ENCODE measurements around the gene MGAT5.

The MGAT5 gene

DNA sequence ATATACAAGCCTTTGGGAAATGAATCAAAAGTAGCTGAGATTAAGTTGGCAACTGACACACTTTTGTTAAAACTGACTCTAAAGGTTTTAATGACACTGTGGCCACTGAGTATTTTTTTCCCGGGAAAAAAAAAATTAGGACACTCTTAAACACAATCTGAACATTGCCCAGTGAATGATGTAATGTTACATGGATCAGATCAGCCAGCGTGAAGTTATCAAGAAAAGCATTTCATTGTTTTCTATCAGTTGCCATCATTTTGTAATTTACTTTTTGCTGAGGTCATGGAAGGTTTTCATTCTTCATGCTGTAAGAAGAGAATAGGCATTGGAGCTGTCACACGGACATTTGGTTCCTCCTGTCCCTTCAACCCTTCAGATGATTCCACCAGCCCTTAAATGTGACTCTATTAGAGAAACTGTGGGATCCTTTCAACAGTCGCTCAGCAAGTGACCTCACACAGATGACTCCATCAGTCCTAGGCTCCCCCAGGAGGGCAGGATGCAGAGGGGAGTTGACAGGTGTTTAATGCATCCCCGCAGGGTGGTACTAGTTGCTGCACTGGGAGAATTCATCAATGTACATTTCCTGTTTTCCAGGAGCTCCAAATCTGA is 164.2 kb downstream of the MGAT5 start:
- TF ChIP-seq TSHZ2 (CRISPR knock-in tag; IDR thresholded peaks at IDR 0.05) (no peak), BACH2 (CRISPR knock-in tag; IDR thresholded peaks at IDR 0.05; ENCODE audit: borderline replicate concordance) (no peak), ZNF565 (CRISPR knock-in tag; conservative IDR thresholded peaks at IDR 0.05; ENCODE audit: low read depth) (no peak), SNAI2 (CRISPR knock-in tag; IDR thresholded peaks at IDR 0.05) (no peak), ZNF70 (CRISPR knock-in tag; IDR thresholded peaks at IDR 0.05) (no peak), ISL1 (CRISPR knock-in tag; IDR thresholded peaks at IDR 0.05) (no peak), ARNTL (CRISPR knock-in tag; IDR thresholded peaks at IDR 0.05; ENCODE audit: borderline replicate concordance, low read depth) (no peak), RARB (CRISPR knock-in tag; IDR thresholded peaks at IDR 0.05) (no peak), ZFP3 (CRISPR knock-in tag; IDR thresholded peaks at IDR 0.05) (no peak)
- no peak for ATAC-seq

DNA sequence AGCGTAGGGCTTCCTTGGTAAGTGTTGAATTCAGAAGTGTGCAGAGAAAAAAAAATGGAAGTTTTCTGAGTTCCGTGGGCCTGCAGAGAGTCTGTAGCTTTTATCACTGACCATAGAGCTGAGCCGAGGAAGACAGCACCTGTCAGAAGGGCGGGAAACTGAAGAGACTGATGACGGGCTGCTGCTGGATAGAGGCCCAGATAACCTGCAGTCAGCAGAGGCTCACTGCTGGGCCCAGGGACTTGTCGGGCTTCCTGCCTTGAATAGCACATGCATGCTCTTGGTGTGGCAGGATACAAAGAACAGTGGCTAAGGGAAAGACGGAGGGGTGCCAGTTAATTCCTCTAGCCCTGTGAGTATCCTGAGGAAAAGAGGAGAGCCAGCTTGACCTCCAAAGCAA is 166.4 kb downstream of the MGAT5 start:
- no peak for ATAC-seq

GRCh38 chr2:134420920-134421319 is 167.0 kb downstream of the MGAT5 start:
- TF ChIP-seq ARNTL (CRISPR knock-in tag; IDR thresholded peaks at IDR 0.05; ENCODE audit: borderline replicate concordance, low read depth) (no peak), RARB (CRISPR knock-in tag; IDR thresholded peaks at IDR 0.05) (no peak), CSDC2 (CRISPR knock-in tag; IDR thresholded peaks at IDR 0.05) (no peak), GLIS3 (CRISPR knock-in tag; IDR thresholded peaks at IDR 0.05) (no peak), ZNF8 (CRISPR knock-in tag; IDR thresholded peaks at IDR 0.05) (no peak), TOX (CRISPR knock-in tag; IDR thresholded peaks at IDR 0.05; ENCODE audit: borderline replicate concordance) (no peak), ZFP3 (CRISPR knock-in tag; IDR thresholded peaks at IDR 0.05) (no peak), ISL1 (CRISPR knock-in tag; IDR thresholded peaks at IDR 0.05) (no peak), ZNF70 (CRISPR knock-in tag; IDR thresholded peaks at IDR 0.05) (no peak), ZNF565 (CRISPR knock-in tag; conservative IDR thresholded peaks at IDR 0.05; ENCODE audit: low read depth) (no peak), ZFP30 (CRISPR knock-in tag; IDR thresholded peaks at IDR 0.05) (no peak), POU6F1 (CRISPR knock-in tag; IDR thresholded peaks at IDR 0.05; ENCODE audit: borderline replicate concordance, low read depth) (no peak), ESRRG (CRISPR knock-in tag; IDR thresholded peaks at IDR 0.05) (no peak)
- TF ChIP-seq, protein P1, sequence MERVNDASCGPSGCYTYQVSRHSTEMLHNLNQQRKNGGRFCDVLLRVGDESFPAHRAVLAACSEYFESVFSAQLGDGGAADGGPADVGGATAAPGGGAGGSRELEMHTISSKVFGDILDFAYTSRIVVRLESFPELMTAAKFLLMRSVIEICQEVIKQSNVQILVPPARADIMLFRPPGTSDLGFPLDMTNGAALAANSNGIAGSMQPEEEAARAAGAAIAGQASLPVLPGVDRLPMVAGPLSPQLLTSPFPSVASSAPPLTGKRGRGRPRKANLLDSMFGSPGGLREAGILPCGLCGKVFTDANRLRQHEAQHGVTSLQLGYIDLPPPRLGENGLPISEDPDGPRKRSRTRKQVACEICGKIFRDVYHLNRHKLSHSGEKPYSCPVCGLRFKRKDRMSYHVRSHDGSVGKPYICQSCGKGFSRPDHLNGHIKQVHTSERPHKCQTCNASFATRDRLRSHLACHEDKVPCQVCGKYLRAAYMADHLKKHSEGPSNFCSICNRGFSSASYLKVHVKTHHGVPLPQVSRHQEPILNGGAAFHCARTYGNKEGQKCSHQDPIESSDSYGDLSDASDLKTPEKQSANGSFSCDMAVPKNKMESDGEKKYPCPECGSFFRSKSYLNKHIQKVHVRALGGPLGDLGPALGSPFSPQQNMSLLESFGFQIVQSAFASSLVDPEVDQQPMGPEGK (CRISPR knock-in tag; IDR thresholded peaks at IDR 0.05; ENCODE audit: borderline replicate concordance): no peak
- no peak for ATAC-seq

More for the DNA sequence above, 166.4 kb downstream of the MGAT5 start:
- TF ChIP-seq ARNTL (CRISPR knock-in tag; IDR thresholded peaks at IDR 0.05; ENCODE audit: borderline replicate concordance, low read depth) (no peak), RARB (CRISPR knock-in tag; IDR thresholded peaks at IDR 0.05) (no peak), ESRRG (CRISPR knock-in tag; IDR thresholded peaks at IDR 0.05) (no peak), BACH2 (CRISPR knock-in tag; IDR thresholded peaks at IDR 0.05; ENCODE audit: borderline replicate concordance) (no peak)

DNA sequence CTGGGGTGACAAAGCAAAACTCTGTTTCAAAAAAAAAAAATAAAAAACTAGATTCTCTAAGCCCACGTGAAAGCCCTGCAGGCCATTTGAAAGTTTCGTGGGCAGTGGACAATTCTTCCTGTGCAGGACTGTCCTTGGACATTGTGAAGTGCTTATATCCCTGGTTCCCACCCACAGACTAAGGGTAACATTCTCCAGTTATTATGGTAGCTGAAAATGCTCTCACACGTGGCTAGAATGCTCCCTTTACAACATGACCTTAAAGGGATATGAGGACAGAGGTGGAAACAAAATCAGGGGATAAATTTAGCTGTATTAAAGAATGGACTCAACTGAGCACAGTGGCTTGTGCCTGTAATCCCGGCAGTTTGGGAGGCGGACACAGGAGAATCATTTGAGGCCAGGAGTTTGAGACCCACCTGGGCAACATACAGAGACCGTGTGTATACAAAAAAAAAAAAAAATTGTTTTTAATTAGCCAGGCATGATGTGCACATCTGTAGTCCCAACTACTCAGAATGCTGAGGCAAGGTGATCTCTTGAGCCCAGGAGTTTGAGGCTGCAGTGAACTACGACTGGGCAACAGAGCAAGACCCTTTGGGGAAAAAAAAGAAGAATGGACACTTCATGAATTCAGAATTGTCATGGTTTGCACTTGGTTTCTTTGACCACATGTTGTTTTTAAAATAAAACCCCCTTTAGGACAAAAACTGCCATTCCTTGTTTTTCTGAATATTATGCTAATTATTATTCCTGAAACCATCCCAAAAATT is 167.9 kb downstream of the MGAT5 start:
- ATAC-seq: no peak
- no peak for TF ChIP-seq ZFP3 (CRISPR knock-in tag; IDR thresholded peaks at IDR 0.05)
- TF ChIP-seq TCF4 (CRISPR knock-in tag; IDR thresholded peaks at IDR 0.05; ENCODE audit: borderline replicate concordance): no peak
- TF ChIP-seq PPARA (CRISPR knock-in tag; IDR thresholded peaks at IDR 0.05; ENCODE audit: borderline replicate concordance): no peak
- no peak for TF ChIP-seq RARB (CRISPR knock-in tag; IDR thresholded peaks at IDR 0.05)
- no peak for TF ChIP-seq ESRRG (CRISPR knock-in tag; IDR thresholded peaks at IDR 0.05)
- TF ChIP-seq CSDC2 (CRISPR knock-in tag; IDR thresholded peaks at IDR 0.05): no peak
- no peak for TF ChIP-seq ZNF8 (CRISPR knock-in tag; IDR thresholded peaks at IDR 0.05)
- TF ChIP-seq ZNF565 (CRISPR knock-in tag; conservative IDR thresholded peaks at IDR 0.05; ENCODE audit: low read depth): no peak
- TF ChIP-seq CSRNP3 (CRISPR knock-in tag; IDR thresholded peaks at IDR 0.05): no peak
- no peak for TF ChIP-seq ARNTL (CRISPR knock-in tag; IDR thresholded peaks at IDR 0.05; ENCODE audit: borderline replicate concordance, low read depth)
- TF ChIP-seq SNAI2 (CRISPR knock-in tag; IDR thresholded peaks at IDR 0.05): no peak
- TF ChIP-seq GLIS3 (CRISPR knock-in tag; IDR thresholded peaks at IDR 0.05): no peak
